K562 (cell line): ENCODE data around the gene SPATA2. TPM values are rescaled to one million over a fixed set of nuclear protein-coding genes. Genes with fewer than 3 reads are reported as not detected.

Experiments
- ATF7 ChIP-seq: fragments of 450-650 bp; IDR thresholded peaks from 2 replicates; pipeline ENCODE4 v1.7.1; 2014; ENCODE audit warnings: mild to moderate bottlenecking, moderate library complexity
- CBX1 ChIP-seq: sonication (generic); IDR thresholded peaks from 2 replicates; pipeline ENCODE4 v1.6.1; 2016; ENCODE audit warnings: antibody characterized with exemption, low read depth, mild to moderate bottlenecking
- DPF2 ChIP-seq: fragments of 450-650 bp; IDR thresholded peaks from 2 replicates; pipeline ENCODE4 v1.6.1; 2016
- E2F6 ChIP-seq, 2 experiments: IDR thresholded peaks; 2 replicates each; pipeline ENCODE4 v1.6.1; 2011; ENCODE audit warnings: borderline replicate concordance in 1 of 2, control low read depth in 1 of 2, low read depth in 1 of 2, low read length in 1 of 2, mild to moderate bottlenecking in 1 of 2, mixed read lengths in 1 of 2, moderate library complexity in 1 of 2; ENCODE audit not compliant: insufficient read depth in 1 of 2, insufficient read length in 1 of 2, poor library complexity in 1 of 2, severe bottlenecking in 1 of 2; ENCODE audit errors: extremely low read depth in 1 of 2
- ID3 ChIP-seq, 2 experiments: fragments of 250-450 bp in 1 of 2; fragments of 450-650 bp in 1 of 2; sonication (Bioruptor Pico) in 1 of 2; IDR thresholded peaks; 2 replicates each; pipeline versions ENCODE4 v1.6.1 to v1.8.0; 2016 to 2021; ENCODE audit warnings: mild to moderate bottlenecking in 2 of 2, moderate library complexity in 2 of 2, missing compliant biosample characterization in 1 of 2, missing genetic modification characterization in 1 of 2
- JUND ChIP-seq, 2 experiments: IDR thresholded peaks; 2 replicates in 1 of 2; 3 replicates in 1 of 2; pipeline ENCODE4 v1.6.1; 2011; ENCODE audit warnings: borderline replicate concordance in 2 of 2, low read depth in 2 of 2, low read length in 2 of 2, improper control_type of control experiment in 1 of 2, missing biosample characterization in 1 of 2, missing genetic modification characterization in 1 of 2, missing genetic modification reagents in 1 of 2
- KAT2B ChIP-seq: IDR thresholded peaks from one replicate; pipeline ENCODE4 v1.6.1; 2012; ENCODE audit warnings: low read depth, mild to moderate bottlenecking, control low read depth, inconsistent platforms, low read length, moderate library complexity
- NR2C2 ChIP-seq, 2 experiments: fragments of 200-800 bp in 1 of 2; sonication (Bioruptor generic) in 1 of 2; sonication (generic) in 1 of 2; formaldehyde crosslinking in 1 of 2; IDR thresholded peaks; 2 replicates each; pipeline versions ENCODE4 v1.6.1 to v1.8.0; 2016 to 2022; ENCODE audit warnings: mild to moderate bottlenecking in 1 of 2, missing compliant biosample characterization in 1 of 2, missing genetic modification characterization in 1 of 2, missing genetic modification reagents in 1 of 2
- POLR2AphosphoS5 ChIP-seq: IDR thresholded peaks from 2 replicates; pipeline ENCODE4 v1.6.1; 2011; ENCODE audit warnings: mild to moderate bottlenecking, low read depth, low read length, moderate library complexity; ENCODE audit not compliant: control insufficient read depth, insufficient read depth
- SAFB2 ChIP-seq: fragments of 200-400 bp; formaldehyde crosslinking; IDR thresholded peaks from 2 replicates; pipeline ENCODE4 v1.6.1; 2018; ENCODE audit warnings: borderline replicate concordance, low read length, low read depth, moderate library complexity; ENCODE audit not compliant: severe bottlenecking
- SP1 ChIP-seq: sonication (generic); formaldehyde crosslinking; IDR thresholded peaks from 2 replicates; pipeline ENCODE4 v1.8.1; 2022; ENCODE audit warnings: mild to moderate bottlenecking, missing genetic modification reagents
- ZC3H4 ChIP-seq: sonication (generic); formaldehyde crosslinking; IDR thresholded peaks from 2 replicates; pipeline ENCODE4 v1.9.0; 2021; ENCODE audit warnings: missing genetic modification reagents, borderline replicate concordance
- ZKSCAN8 ChIP-seq: fragments of 200-800 bp; sonication (Bioruptor generic); IDR thresholded peaks from 2 replicates; pipeline ENCODE4 v1.6.1; 2016; ENCODE audit warnings: missing genetic modification characterization, missing compliant biosample characterization
- ZNF124 ChIP-seq: sonication (generic); formaldehyde crosslinking; IDR thresholded peaks from 2 replicates; pipeline ENCODE4 v1.8.1; 2022; ENCODE audit warnings: missing genetic modification reagents
- polyA plus RNA-seq, 8 experiments: library from polyadenylated mRNA; depleted of rRNA in 4 of 8; stranded (reverse) in 5 of 8; unstranded in 3 of 8; fragments of >200 nt; fragmentation: Nextera tagmentation in 2 of 8; fragmentation: Illumina TruSeq in 1 of 8; extraction: Ambion mirVana in 2 of 8; extraction: Trizol in 1 of 8; gene quantifications; 2 replicates each; pipeline versions ENCODE4 v1.2.1 to v1.2.3, GENCODE V29; 2011 to 2014; ENCODE audit warnings: inconsistent platforms in 1 of 8, missing spikeins in 1 of 8
- total RNA-seq, 7 experiments: library from RNA; depleted of rRNA in 6 of 7; stranded (reverse); fragments of >200 nt in 6 of 7; fragmentation: Illumina TruSeq in 2 of 7; extraction: Trizol in 2 of 7; gene quantifications; 2 replicates each; pipeline versions ENCODE4 v1.2.1 to v1.2.3, GENCODE V29; 2011 to 2021; ENCODE audit warnings: low replicate concordance in 1 of 7
- TF ChIP-seq, protein P1 (sequence below): fragments of 250-450 bp; sonication (Bioruptor Pico); IDR thresholded peaks from 2 replicates; pipeline ENCODE4 v1.5.0; 2022; ENCODE audit warnings: mild to moderate bottlenecking
- TF ChIP-seq, protein P2 (sequence below): fragments of 450-650 bp; formaldehyde crosslinking; IDR thresholded peaks from 2 replicates; pipeline ENCODE4 v1.4.0; 2022; ENCODE audit warnings: missing genetic modification characterization

SPATA2 gene
- total and polyA plus RNA-seq, 9 of the 15 experiments (the other 6 are each of a cell fraction or from before 2014, with no cell fraction given) = 0.46 to 8.2 (median 2.7) TPM

DNA sequence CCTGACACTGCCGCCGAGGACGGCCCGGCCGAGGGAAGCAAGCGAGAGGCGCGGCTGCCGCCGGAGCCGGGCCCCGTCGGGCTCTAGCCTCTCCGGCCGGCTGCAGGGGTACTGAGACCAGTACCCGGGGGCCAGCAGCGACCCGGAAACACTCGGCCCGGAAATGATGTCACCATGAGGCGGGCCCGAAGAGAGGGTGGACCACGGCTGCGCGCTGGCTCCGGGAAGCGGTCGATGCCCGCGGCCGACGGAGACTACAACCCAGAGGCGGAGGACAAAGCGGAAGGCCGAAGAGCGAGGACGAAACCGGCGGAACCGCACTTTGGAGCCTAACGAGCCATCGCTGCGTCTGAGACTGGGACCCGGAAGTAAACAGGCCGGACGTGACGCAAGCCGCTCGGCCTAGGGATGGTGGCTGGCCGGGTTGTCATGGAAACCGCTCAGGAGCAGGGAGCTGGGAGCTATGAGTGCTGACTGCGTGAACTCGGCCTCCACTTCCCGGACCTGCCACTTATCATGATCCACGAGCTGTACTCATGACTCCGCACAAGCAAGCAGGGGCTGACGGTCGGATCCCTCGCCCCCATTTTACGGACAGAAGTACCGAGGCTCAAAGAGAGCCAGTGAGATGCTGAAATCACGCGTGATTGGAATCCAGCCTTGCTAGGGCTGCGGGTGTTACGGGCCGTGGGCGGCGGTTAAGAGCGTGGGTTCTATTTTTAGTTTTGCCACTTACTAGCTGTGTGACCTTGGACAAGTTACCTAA, at the start of gene SPATA2 (continued):
- TF ChIP-seq CBX1 (peak; percentile 88; the same call in 1 of the 2 replicates), JUND (IDR thresholded peaks at IDR 0.05; ENCODE audit: borderline replicate concordance, low read depth, low read length) (peak; percentile 76; the same call in 1 of the 2 replicates), JUND (tag; IDR thresholded peaks at IDR 0.05; ENCODE audit: borderline replicate concordance, low read depth, low read length) (peak; percentile 87; the same call in 2 of the 3 replicates), ZC3H4 (CRISPR knock-in tag) (peak; percentile 75; the same call in 1 of the 2 replicates), NR2C2 (CRISPR knock-in tag; IDR thresholded peaks at IDR 0.05) (peak; percentile 100), NR2C2 (tag; IDR thresholded peaks at IDR 0.05) (peak; percentile 100), ID3 (CRISPR knock-in tag; IDR thresholded peaks at IDR 0.05) (no peak), ID3 (tag; IDR thresholded peaks at IDR 0.05) (no peak), ZNF124 (no peak), KAT2B (no peak), SP1 (CRISPR knock-in tag) (peak; percentile 82), ATF7 (peak; percentile 97), E2F6 (IDR thresholded peaks at IDR 0.05; ENCODE audit: borderline replicate concordance in 1 of 2, extremely low read depth in 1 of 2, insufficient read depth in 1 of 2, insufficient read length in 1 of 2, low read depth in 1 of 2, low read length in 1 of 2, poor library complexity in 1 of 2, severe bottlenecking in 1 of 2) (peak in 1 of 2 experiments; percentile 37), ZKSCAN8 (CRISPR knock-in tag) (no peak), DPF2 (peak; percentile 11; the same call in 1 of the 2 replicates), POLR2AphosphoS5 (peak; percentile 58; the same call in 1 of the 2 replicates), SAFB2 (no peak)
- TF ChIP-seq, protein P1, sequence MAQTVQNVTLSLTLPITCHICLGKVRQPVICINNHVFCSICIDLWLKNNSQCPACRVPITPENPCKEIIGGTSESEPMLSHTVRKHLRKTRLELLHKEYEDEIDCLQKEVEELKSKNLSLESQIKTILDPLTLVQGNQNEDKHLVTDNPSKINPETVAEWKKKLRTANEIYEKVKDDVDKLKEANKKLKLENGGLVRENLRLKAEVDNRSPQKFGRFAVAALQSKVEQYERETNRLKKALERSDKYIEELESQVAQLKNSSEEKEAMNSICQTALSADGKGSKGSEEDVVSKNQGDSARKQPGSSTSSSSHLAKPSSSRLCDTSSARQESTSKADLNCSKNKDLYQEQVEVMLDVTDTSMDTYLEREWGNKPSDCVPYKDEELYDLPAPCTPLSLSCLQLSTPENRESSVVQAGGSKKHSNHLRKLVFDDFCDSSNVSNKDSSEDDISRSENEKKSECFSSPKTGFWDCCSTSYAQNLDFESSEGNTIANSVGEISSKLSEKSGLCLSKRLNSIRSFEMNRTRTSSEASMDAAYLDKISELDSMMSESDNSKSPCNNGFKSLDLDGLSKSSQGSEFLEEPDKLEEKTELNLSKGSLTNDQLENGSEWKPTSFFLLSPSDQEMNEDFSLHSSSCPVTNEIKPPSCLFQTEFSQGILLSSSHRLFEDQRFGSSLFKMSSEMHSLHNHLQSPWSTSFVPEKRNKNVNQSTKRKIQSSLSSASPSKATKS (CRISPR knock-in tag) = no peak
- TF ChIP-seq, protein P2, sequence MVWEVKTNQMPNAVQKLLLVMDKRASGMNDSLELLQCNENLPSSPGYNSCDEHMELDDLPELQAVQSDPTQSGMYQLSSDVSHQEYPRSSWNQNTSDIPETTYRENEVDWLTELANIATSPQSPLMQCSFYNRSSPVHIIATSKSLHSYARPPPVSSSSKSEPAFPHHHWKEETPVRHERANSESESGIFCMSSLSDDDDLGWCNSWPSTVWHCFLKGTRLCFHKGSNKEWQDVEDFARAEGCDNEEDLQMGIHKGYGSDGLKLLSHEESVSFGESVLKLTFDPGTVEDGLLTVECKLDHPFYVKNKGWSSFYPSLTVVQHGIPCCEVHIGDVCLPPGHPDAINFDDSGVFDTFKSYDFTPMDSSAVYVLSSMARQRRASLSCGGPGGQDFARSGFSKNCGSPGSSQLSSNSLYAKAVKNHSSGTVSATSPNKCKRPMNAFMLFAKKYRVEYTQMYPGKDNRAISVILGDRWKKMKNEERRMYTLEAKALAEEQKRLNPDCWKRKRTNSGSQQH (CRISPR knock-in tag) = 0 out of 2 replicates have a peak, but pooled peaks have one; percentile 6
